Measurements from ENCODE around the gene FGF21.

Gene FGF21

DNA sequence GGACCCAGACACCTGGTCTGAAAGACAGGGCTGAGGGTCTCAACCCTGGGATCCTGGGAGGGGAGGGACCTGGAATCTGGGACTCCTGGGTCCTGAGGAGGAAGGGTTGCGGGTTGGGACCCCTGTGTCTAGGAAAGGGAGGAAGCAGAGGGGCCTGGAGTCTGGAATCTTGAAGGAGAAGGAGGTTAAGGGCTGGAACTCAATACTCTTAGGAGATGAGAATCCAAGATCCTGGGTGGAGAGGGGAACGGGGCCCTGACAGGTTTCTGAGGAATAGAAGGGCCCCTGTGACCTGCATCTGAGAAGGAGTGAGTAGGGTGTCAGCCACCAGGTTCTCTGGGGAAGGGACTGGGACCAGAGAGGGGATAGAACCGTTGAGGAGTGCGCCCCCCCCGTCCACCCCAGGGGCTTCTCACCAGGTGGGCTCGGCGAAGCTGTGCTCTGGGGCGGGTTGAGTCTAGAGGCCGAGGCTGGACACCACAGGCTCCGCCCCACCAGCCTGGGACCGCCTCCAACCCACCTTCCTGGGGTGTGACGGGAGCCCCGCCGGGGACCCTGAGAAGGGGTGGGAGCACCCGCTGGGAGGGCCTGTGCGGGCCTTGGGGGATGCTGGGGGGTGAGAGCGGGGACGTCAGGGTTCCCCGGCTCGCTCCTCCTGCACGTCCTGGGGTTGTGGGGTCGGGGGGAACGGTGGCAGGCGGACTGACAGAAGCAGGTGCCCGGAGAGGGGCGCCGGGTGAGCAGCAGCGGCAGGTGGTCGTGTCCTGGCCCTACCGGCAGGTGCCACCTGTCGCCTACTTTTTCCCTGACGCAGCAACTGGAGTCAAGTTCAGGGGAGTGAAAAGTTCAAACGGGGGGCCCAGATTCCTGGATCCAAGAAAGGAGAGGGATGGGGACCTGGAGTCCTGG, 35.8 kb upstream of the FGF21 start, which contains the start of gene MAMSTR:
Gene MAMSTR (minus strand): TSS at position 463 of the 909 bp plus-strand sequence. CDS start 694 bp downstream, outside the sequence.
- no peaks in the 10 kb centered on the region for H3K27me3 ChIP-seq (ENCODE audit: insufficient read depth, low read length, poor library complexity)
- H2AFZ ChIP-seq (ENCODE audit: low read depth, low read length), result peak within 1 kb of the TSS; percentile 72
- no peak for DNase-seq
- peak within 1 kb of the TSS; percentile 3 to 60; a peak in 3 of 4 replicates for H3K4me3 ChIP-seq (ENCODE audit: low read depth in 1 of 2, low read length in 2 of 2)
- H3K9me3 ChIP-seq (ENCODE audit: insufficient read depth, low read length, severe bottlenecking), result no peaks in the 10 kb centered on the region
- ATAC-seq (ENCODE audit: insufficient read depth, low read depth), result no peak
- peak within 1 kb of the TSS; percentile 77 for H3K4me2 ChIP-seq (ENCODE audit: insufficient read depth, low read length)
- peaks cover 9% of the 10 kb centered on the region for H3K79me2 ChIP-seq (ENCODE audit: insufficient read depth, low read length)
- no peaks in the 10 kb centered on the region for H4K20me1 ChIP-seq (ENCODE audit: insufficient read depth, low read length)
- H3K4me1 ChIP-seq (ENCODE audit: insufficient read depth, low read length), result peaks cover 32% of the 10 kb centered on the region
- H3K36me3 ChIP-seq (ENCODE audit: insufficient read depth, low read length), result no peaks in the 10 kb centered on the region
- H3K9ac ChIP-seq (ENCODE audit: low read depth, low read length), result peak within 1 kb of the TSS; percentile 60
- TF ChIP-seq EZH2 (IDR thresholded peaks at IDR 0.05; ENCODE audit: borderline replicate concordance, low read depth, low read length, severe bottlenecking), result no peak
- H3K27ac ChIP-seq (ENCODE audit: low read length), result peak within 1 kb of the TSS; percentile 83

DNA sequence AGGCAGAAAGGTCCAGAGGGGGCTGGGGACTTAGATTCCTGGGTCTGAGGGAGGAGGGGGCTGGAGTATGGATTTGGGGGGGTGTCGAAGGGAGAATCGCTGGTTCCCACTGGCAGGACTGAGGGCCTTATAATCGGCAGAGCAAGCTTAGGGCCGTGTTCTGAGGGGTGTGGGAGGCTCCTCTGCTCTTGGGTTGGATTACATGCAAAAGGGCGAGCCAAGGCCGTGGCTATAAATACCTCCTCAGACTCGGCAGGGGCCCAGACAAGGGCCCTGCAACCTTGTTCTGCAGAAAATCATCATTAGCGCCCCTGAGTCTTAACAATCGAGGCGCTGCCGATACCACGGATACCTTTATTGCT, 35.1 kb upstream of the FGF21 start:
- Histone ChIP-seq H3K9me3 (ENCODE audit: insufficient read depth, low read length, severe bottlenecking) (no peaks in the 10 kb centered on the region), H3K36me3 (ENCODE audit: insufficient read depth, low read length) (no peaks in the 10 kb centered on the region), H3K27me3 (ENCODE audit: insufficient read depth, low read length, poor library complexity) (no peaks in the 10 kb centered on the region), H3K4me3 (ENCODE audit: low read depth in 1 of 2, low read length in 2 of 2) (peak overlapping the region; percentile 3 to 60; a peak in 3 of 4 replicates), H3K79me2 (ENCODE audit: insufficient read depth, low read length) (peaks cover 3% of the 10 kb centered on the region; the same call in 1 of the 2 replicates), H3K4me1 (ENCODE audit: insufficient read depth, low read length) (peaks cover 32% of the 10 kb centered on the region), H3K4me2 (ENCODE audit: insufficient read depth, low read length) (peak overlapping the region; percentile 77), H2AFZ (ENCODE audit: low read depth, low read length) (peak overlapping the region; percentile 72), H3K9ac (ENCODE audit: low read depth, low read length) (peak overlapping the region; percentile 60), H4K20me1 (ENCODE audit: insufficient read depth, low read length) (no peaks in the 10 kb centered on the region), H3K27ac (ENCODE audit: low read length) (peak overlapping the region; percentile 83)
- DNase-seq, result no peak
- no peak for TF ChIP-seq EZH2 (IDR thresholded peaks at IDR 0.05; ENCODE audit: borderline replicate concordance, low read depth, low read length, severe bottlenecking)
- TF ChIP-seq, protein P1, sequence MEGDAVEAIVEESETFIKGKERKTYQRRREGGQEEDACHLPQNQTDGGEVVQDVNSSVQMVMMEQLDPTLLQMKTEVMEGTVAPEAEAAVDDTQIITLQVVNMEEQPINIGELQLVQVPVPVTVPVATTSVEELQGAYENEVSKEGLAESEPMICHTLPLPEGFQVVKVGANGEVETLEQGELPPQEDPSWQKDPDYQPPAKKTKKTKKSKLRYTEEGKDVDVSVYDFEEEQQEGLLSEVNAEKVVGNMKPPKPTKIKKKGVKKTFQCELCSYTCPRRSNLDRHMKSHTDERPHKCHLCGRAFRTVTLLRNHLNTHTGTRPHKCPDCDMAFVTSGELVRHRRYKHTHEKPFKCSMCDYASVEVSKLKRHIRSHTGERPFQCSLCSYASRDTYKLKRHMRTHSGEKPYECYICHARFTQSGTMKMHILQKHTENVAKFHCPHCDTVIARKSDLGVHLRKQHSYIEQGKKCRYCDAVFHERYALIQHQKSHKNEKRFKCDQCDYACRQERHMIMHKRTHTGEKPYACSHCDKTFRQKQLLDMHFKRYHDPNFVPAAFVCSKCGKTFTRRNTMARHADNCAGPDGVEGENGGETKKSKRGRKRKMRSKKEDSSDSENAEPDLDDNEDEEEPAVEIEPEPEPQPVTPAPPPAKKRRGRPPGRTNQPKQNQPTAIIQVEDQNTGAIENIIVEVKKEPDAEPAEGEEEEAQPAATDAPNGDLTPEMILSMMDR (IDR thresholded peaks at IDR 0.05; ENCODE audit: borderline replicate concordance, extremely low read depth, low read length, poor library complexity, severe bottlenecking), result no peak
- no peak for ATAC-seq (ENCODE audit: insufficient read depth, low read depth)

DNA sequence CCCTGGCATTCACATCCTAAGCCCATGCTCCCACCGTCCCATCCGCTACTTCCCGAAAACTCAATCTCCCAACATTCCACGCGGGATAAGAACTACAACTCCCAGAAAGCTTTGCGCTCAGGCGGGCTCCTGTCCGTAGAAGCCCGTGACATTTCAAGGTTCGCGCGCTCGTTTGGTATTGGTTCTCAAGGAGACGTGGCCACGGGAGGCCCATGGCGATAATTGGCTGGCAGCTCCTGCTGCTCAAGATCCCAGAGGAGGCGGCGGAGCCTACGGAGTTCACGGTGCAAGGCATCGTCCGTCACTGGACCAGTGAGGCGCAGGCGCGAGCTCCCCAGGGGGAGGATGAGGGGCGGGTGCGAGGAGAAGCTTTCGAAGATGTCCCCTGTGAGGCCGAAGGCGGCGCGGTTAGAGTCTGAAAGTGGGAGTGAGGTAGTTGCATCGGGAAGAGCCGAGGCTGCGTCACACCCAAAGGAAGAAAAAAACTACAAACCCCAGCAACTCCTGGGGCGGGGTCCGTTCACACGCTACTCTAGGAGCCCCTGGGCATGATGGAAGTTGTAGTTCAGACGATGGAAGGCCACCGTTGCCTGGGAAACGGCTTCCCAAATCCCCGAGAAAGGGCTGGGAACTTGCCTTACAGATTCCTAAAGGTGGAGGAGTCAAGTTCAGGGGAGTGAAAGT, 34.6 kb upstream of the FGF21 start:
- ATAC-seq (ENCODE audit: insufficient read depth, low read depth) (peak; percentile 92), DNase-seq (peak; percentile 99)
- peaks cover 34% of the 10 kb centered on the region for H3K4me1 ChIP-seq (ENCODE audit: insufficient read depth, low read length)
- H3K36me3 ChIP-seq (ENCODE audit: insufficient read depth, low read length), result no peaks in the 10 kb centered on the region
- TF ChIP-seq, protein P1 (IDR thresholded peaks at IDR 0.05; ENCODE audit: borderline replicate concordance, extremely low read depth, low read length, poor library complexity, severe bottlenecking), result no peak
- TF ChIP-seq EZH2 (IDR thresholded peaks at IDR 0.05; ENCODE audit: borderline replicate concordance, low read depth, low read length, severe bottlenecking), result no peak
- no peaks in the 10 kb centered on the region for H4K20me1 ChIP-seq (ENCODE audit: insufficient read depth, low read length)
- H3K9me3 ChIP-seq (ENCODE audit: insufficient read depth, low read length, severe bottlenecking), result no peaks in the 10 kb centered on the region
- H3K4me2 ChIP-seq (ENCODE audit: insufficient read depth, low read length), result peak overlapping the region; percentile 77
- peak overlapping the region; percentile 83 for H3K27ac ChIP-seq (ENCODE audit: low read length)
- no peaks in the 10 kb centered on the region for H3K27me3 ChIP-seq (ENCODE audit: insufficient read depth, low read length, poor library complexity)
- H2AFZ ChIP-seq (ENCODE audit: low read depth, low read length), result peak overlapping the region; percentile 72
- H3K79me2 ChIP-seq (ENCODE audit: insufficient read depth, low read length), result peaks cover 3% of the 10 kb centered on the region; the same call in 1 of the 2 replicates
- peak overlapping the region; percentile 60 for H3K9ac ChIP-seq (ENCODE audit: low read depth, low read length)
- peak overlapping the region; percentile 30 to 60 for H3K4me3 ChIP-seq (ENCODE audit: low read depth in 1 of 2, low read length in 2 of 2)
